DOHH2 (cell line): ENCODE results near the gene MRPL36.

Experiments used
- H3F3A ChIP-seq: fragments of 200-600 bp; sonication (generic), shearing (Covaris generic); 2 replicates; pipeline ENCODE4 v1.6.0; 2016; ENCODE audit warnings: antibody characterized with exemption, mild to moderate bottlenecking; ENCODE audit not compliant: control insufficient read depth, insufficient read depth
- H3K27ac ChIP-seq: fragments of 200-600 bp; sonication (generic); 2 replicates; pipeline ENCODE4 v1.5.1; 2014; ENCODE audit warnings: low read depth, mild to moderate bottlenecking, low read length, moderate library complexity
- H3K27me3 ChIP-seq: fragments of 200-600 bp; sonication (generic); 2 replicates; pipeline ENCODE4 v1.6.1; 2014; ENCODE audit warnings: mild to moderate bottlenecking, low read length, mixed read lengths; ENCODE audit not compliant: control insufficient read depth
- H3K36me3 ChIP-seq: fragments of 200-600 bp; sonication (generic); 2 replicates; pipeline ENCODE4 v1.6.1; 2014; ENCODE audit warnings: mild to moderate bottlenecking, low read length, moderate library complexity, mixed read lengths; ENCODE audit not compliant: control insufficient read depth
- H3K4me1 ChIP-seq: fragments of 200-600 bp; sonication (generic); 2 replicates; pipeline ENCODE4 v1.6.1; 2014; ENCODE audit warnings: mild to moderate bottlenecking, low read length, mixed read lengths; ENCODE audit not compliant: control insufficient read depth
- H3K4me2 ChIP-seq: fragments of 200-600 bp; sonication (generic); 2 replicates; pipeline ENCODE4 v1.6.0; 2014; ENCODE audit warnings: mild to moderate bottlenecking, low read length, moderate library complexity
- H3K4me3 ChIP-seq: fragments of 200-600 bp; sonication (generic); 2 replicates; pipeline ENCODE4 v1.5.1; 2014; ENCODE audit warnings: mild to moderate bottlenecking, low read length, mixed read lengths
- H3K79me2 ChIP-seq: fragments of 200-600 bp; sonication (generic); 2 replicates; pipeline ENCODE4 v1.6.1; 2014; ENCODE audit warnings: mild to moderate bottlenecking, low read length, mixed read lengths; ENCODE audit not compliant: control insufficient read depth
- H3K9me2 ChIP-seq: fragments of 200-600 bp; sonication (generic); replicated peaks from 2 replicates; pipeline ENCODE4 v1.6.1; 2014; ENCODE audit warnings: mild to moderate bottlenecking, low read length, mixed read lengths; ENCODE audit not compliant: control insufficient read depth
- H3K9me3 ChIP-seq: fragments of 200-600 bp; sonication (generic); 2 replicates; pipeline ENCODE4 v1.6.1; 2014; ENCODE audit warnings: antibody characterized with exemption, low read length, mixed read lengths; ENCODE audit not compliant: control insufficient read depth, insufficient read depth
- H4K20me1 ChIP-seq: fragments of 200-600 bp; sonication (generic); 2 replicates; pipeline ENCODE4 v1.6.0; 2014; ENCODE audit warnings: low read depth, mild to moderate bottlenecking, antibody characterized with exemption, low read length, moderate library complexity; ENCODE audit not compliant: control insufficient read depth, insufficient read depth
- EZH2phosphoT487 ChIP-seq: fragments of 200-600 bp; sonication (generic); IDR thresholded peaks from 2 replicates; pipeline ENCODE4 v1.6.1; 2017; ENCODE audit warnings: borderline replicate concordance, mild to moderate bottlenecking, antibody characterized with exemption, low read length, moderate library complexity, mixed read lengths
- TF ChIP-seq, protein P1 (sequence below): fragments of 200-600 bp; sonication (generic); IDR thresholded peaks from one replicate; pipeline ENCODE4 v1.5.1; 2014; ENCODE audit warnings: antibody characterized with exemption, mild to moderate bottlenecking, low read depth, low read length; ENCODE audit not compliant: poor library complexity, severe bottlenecking

The MRPL36 gene

GRCh38 chr5:1787472-1788047 lies 12.1 kb downstream of the MRPL36 start:
- H3K36me3 ChIP-seq = no peaks in the 10 kb centered on the region
- H3K4me2 ChIP-seq = no peak overlapping the region
- no peaks in the 10 kb centered on the region for H3K9me2 ChIP-seq
- no peaks in the 10 kb centered on the region for H3K27me3 ChIP-seq
- no peaks in the 10 kb centered on the region for H4K20me1 ChIP-seq
- TF ChIP-seq, protein P1, sequence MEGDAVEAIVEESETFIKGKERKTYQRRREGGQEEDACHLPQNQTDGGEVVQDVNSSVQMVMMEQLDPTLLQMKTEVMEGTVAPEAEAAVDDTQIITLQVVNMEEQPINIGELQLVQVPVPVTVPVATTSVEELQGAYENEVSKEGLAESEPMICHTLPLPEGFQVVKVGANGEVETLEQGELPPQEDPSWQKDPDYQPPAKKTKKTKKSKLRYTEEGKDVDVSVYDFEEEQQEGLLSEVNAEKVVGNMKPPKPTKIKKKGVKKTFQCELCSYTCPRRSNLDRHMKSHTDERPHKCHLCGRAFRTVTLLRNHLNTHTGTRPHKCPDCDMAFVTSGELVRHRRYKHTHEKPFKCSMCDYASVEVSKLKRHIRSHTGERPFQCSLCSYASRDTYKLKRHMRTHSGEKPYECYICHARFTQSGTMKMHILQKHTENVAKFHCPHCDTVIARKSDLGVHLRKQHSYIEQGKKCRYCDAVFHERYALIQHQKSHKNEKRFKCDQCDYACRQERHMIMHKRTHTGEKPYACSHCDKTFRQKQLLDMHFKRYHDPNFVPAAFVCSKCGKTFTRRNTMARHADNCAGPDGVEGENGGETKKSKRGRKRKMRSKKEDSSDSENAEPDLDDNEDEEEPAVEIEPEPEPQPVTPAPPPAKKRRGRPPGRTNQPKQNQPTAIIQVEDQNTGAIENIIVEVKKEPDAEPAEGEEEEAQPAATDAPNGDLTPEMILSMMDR = no peak
- no peak for TF ChIP-seq EZH2phosphoT487
- H3K4me3 ChIP-seq = no peak overlapping the region
- H3K4me1 ChIP-seq = peaks cover 71% of the 10 kb centered on the region
- H3F3A ChIP-seq = peaks cover 26% of the 10 kb centered on the region
- no peak overlapping the region for H3K27ac ChIP-seq
- no peaks in the 10 kb centered on the region for H3K9me3 ChIP-seq
- no peaks in the 10 kb centered on the region for H3K79me2 ChIP-seq

- H3K79me2 ChIP-seq = no peaks in the 10 kb centered on the region
- TF ChIP-seq, protein P1 = no peak
- TF ChIP-seq EZH2phosphoT487 = no peak
- peaks cover 71% of the 10 kb centered on the region for H3K4me1 ChIP-seq
- H3K27me3 ChIP-seq = no peaks in the 10 kb centered on the region
- H4K20me1 ChIP-seq = no peaks in the 10 kb centered on the region
- peaks cover 19% of the 10 kb centered on the region for H3F3A ChIP-seq
- no peak overlapping the region for H3K27ac ChIP-seq
- no peaks in the 10 kb centered on the region for H3K36me3 ChIP-seq
- no peak overlapping the region for H3K4me3 ChIP-seq
- no peaks in the 10 kb centered on the region for H3K9me3 ChIP-seq
- H3K4me2 ChIP-seq = no peak overlapping the region
- no peaks in the 10 kb centered on the region for H3K9me2 ChIP-seq
Observed at GRCh38 chr5:1786621-1787471, 12.8 kb downstream of the MRPL36 start.

GRCh38 chr5:1785984-1786383 lies 13.7 kb downstream of the MRPL36 start:
- H3K27me3 ChIP-seq = no peaks in the 10 kb centered on the region
- H3K4me3 ChIP-seq = no peak overlapping the region
- no peaks in the 10 kb centered on the region for H3K36me3 ChIP-seq
- no peak for TF ChIP-seq EZH2phosphoT487
- TF ChIP-seq, protein P1 = no peak
- H3K9me3 ChIP-seq = no peaks in the 10 kb centered on the region
- no peak overlapping the region for H3K27ac ChIP-seq
- no peaks in the 10 kb centered on the region for H3K79me2 ChIP-seq
- H3K9me2 ChIP-seq = no peaks in the 10 kb centered on the region
- H3K4me2 ChIP-seq = no peak overlapping the region
- H3F3A ChIP-seq = peaks cover 18% of the 10 kb centered on the region
- peaks cover 71% of the 10 kb centered on the region for H3K4me1 ChIP-seq
- H4K20me1 ChIP-seq = no peaks in the 10 kb centered on the region
